ENCODE measurements around the gene ZAP70. TPM values are rescaled to one million over a fixed set of nuclear protein-coding genes. Genes with fewer than 3 reads are reported as not detected.
A peak's percentile ranks its signal among the peaks of the same experiment; 100 is the strongest.

ZAP70 gene
- total RNA-seq, 1 experiment from 2014 or later, result not detected

DNA sequence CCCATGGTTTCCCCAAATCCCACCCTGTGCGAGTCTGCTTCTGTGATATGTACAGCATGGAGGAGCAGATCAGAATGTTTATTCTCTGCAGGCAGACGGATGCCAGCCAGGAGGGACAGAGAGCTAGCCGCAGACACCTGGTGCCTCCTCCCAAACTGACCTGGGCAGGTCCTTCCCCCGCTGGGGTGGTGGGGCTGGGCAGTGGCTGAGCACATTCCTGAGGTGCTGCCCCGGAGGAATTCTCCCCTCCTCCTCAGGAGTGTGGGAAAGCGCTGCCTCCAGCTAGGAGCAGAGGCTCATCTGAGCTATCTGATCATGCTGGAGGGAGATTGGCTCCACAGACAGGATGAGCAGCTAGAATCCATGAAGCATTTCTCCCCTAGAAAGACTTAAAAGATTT lies 22.2 kb upstream of the ZAP70 start:
- no peak overlapping the region for H3K4me3 ChIP-seq
- peaks cover 11% of the 10 kb centered on the region for H3K9me3 ChIP-seq
- no peaks in the 10 kb centered on the region for H3K36me3 ChIP-seq
- DNase-seq, result no peak
- no peaks in the 10 kb centered on the region for H3K27me3 ChIP-seq

GRCh38 chr2:97693476-97693875 lies 19.9 kb upstream of the ZAP70 start:
- DNase-seq, result peak; percentile 28
- Histone ChIP-seq H3K36me3 (no peaks in the 10 kb centered on the region), H3K27me3 (no peaks in the 10 kb centered on the region)

DNA sequence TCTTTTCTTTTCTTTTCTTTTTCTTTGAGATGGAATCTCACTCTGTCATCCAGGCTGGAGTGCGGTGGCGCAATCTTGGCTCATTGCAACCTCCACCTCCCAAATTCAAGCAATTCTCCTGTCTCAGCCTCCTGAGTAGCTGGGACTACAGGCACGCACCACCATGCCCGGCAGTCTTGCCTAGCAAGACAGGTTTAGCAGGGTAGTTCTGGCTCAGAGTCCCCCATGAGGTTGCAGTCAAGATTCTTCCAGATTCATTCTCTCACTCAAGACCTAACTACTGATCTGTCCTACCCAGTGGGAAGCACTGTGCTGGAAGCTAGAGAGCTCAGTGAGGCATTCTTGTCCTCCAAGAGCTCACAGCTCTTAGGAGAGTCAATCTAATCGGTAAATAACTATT lies 17.6 kb upstream of the ZAP70 start:
- Histone ChIP-seq H3K4me3 (no peak overlapping the region), H3K9me3 (peaks cover 11% of the 10 kb centered on the region), H3K27me3 (no peaks in the 10 kb centered on the region), H3K36me3 (no peaks in the 10 kb centered on the region)
- DNase-seq, result no peak

More at GRCh38 chr2:97693476-97693875, 19.9 kb upstream of the ZAP70 start:
- Histone ChIP-seq H3K4me3 (no peak overlapping the region), H3K9me3 (peaks cover 11% of the 10 kb centered on the region)

- H3K27me3 ChIP-seq, result no peaks in the 10 kb centered on the region
- H3K9me3 ChIP-seq, result peaks cover 10% of the 10 kb centered on the region
- DNase-seq, result peak; percentile 66
- no peaks in the 10 kb centered on the region for H3K36me3 ChIP-seq
- no peak overlapping the region for H3K4me3 ChIP-seq
Measured at GRCh38 chr2:97697252-97698235, 15.8 kb upstream of the ZAP70 start.

GRCh38 chr2:97698530-97698929 lies 14.8 kb upstream of the ZAP70 start:
- no peak overlapping the region for H3K4me3 ChIP-seq
- no peaks in the 10 kb centered on the region for H3K27me3 ChIP-seq
- H3K36me3 ChIP-seq, result no peaks in the 10 kb centered on the region
- H3K9me3 ChIP-seq, result peaks cover 3% of the 10 kb centered on the region; the same call in 1 of the 2 replicates
- no peak for DNase-seq

DNA sequence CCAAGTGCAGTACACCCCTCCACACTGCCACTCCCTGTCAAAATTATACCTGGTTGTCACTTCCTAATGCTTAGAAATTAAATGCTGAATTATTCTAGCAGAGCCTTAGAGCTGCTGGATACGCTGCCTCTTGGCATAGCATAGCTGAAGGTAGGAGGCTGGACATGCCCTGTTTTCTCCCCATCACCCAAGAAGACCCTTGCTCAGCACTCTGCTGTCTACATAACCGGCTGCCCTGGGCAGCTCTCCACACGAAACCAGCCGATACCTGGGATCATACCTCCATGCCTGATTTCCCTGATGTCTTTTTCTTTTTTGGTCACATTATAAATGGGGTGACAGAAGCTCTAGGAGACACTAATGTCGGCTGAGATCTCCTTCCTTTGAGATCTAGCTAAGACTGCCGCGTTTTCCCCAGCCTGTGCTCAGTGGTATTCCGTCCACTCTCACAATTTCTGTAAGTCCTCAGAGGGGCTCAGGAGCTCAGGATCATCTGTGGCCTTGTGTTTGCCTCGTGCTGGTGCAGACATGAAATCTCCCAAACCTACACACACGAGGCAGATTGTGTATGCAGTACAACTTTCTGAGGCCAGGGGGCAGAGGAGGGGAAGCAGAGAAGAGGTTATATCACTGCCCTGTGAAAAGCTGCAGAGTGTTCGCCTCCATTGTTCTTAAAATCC lies 13.5 kb upstream of the ZAP70 start:
- Histone ChIP-seq H3K36me3 (no peaks in the 10 kb centered on the region), H3K4me3 (no peak overlapping the region), H3K9me3 (no peaks in the 10 kb centered on the region), H3K27me3 (no peaks in the 10 kb centered on the region)
- DNase-seq, result peak; percentile 23

GRCh38 chr2:97701186-97701585 lies 12.2 kb upstream of the ZAP70 start:
- Histone ChIP-seq H3K27me3 (no peaks in the 10 kb centered on the region), H3K9me3 (no peaks in the 10 kb centered on the region), H3K36me3 (no peaks in the 10 kb centered on the region), H3K4me3 (no peak overlapping the region)
- no peak for DNase-seq

DNA sequence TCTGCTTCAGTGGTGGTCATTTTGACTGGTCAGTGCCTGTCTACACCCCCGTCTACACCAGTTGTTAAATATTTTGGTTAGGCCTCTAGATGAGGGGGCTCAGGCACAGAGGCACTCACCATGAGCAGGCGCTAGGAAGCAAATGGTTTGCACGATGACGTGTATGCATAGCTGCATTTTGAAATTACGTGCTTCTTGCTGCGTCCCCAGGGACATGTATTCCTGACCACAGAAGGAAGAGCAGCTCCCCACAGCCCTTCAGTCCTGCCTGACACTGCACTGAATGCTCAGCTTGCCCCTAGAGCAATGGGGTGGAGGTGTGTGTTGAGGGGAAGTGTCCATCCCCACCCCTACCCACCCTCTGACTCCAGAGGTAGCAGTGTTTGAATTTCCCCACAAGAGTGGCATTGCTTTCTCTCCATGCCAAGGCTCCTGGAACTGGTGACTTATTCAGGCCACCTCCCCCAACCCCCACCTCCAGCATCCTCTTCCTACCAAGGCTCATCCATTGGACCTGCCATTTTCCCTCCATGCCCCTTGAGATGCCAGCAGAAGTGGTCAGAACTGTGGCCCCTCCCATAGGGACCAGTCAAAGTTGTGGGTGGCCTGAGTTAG lies 11.4 kb upstream of the ZAP70 start:
- H3K36me3 ChIP-seq, result no peaks in the 10 kb centered on the region
- no peaks in the 10 kb centered on the region for H3K27me3 ChIP-seq
- no peak for DNase-seq
- H3K4me3 ChIP-seq, result no peak overlapping the region
- no peaks in the 10 kb centered on the region for H3K9me3 ChIP-seq

GRCh38 chr2:97702731-97703470 lies 10.5 kb upstream of the ZAP70 start:
- Histone ChIP-seq H3K36me3 (no peaks in the 10 kb centered on the region), H3K27me3 (no peaks in the 10 kb centered on the region), H3K9me3 (no peaks in the 10 kb centered on the region), H3K4me3 (no peak overlapping the region)
- no peak for DNase-seq

- Histone ChIP-seq H3K36me3 (no peaks in the 10 kb centered on the region), H3K27me3 (no peaks in the 10 kb centered on the region), H3K9me3 (no peaks in the 10 kb centered on the region), H3K4me3 (no peak overlapping the region)
- DNase-seq, result no peak
Measured at GRCh38 chr2:97703741-97704140, 9.6 kb upstream of the ZAP70 start.

GRCh38 chr2:97704989-97705388 lies 8.4 kb upstream of the ZAP70 start:
- no peaks in the 10 kb centered on the region for H3K9me3 ChIP-seq
- DNase-seq, result no peak
- no peak overlapping the region for H3K4me3 ChIP-seq
- H3K36me3 ChIP-seq, result no peaks in the 10 kb centered on the region
- no peaks in the 10 kb centered on the region; the same call in 1 of the 2 replicates for H3K27me3 ChIP-seq

GRCh38 chr2:97706112-97706511 lies 7.3 kb upstream of the ZAP70 start:
- no peak overlapping the region for H3K4me3 ChIP-seq
- no peaks in the 10 kb centered on the region for H3K36me3 ChIP-seq
- H3K9me3 ChIP-seq, result no peaks in the 10 kb centered on the region
- H3K27me3 ChIP-seq, result no peaks in the 10 kb centered on the region; the same call in 1 of the 2 replicates
- DNase-seq, result no peak

- Histone ChIP-seq H3K4me3 (no peak overlapping the region), H3K27me3 (no peaks in the 10 kb centered on the region; the same call in 1 of the 2 replicates), H3K9me3 (no peaks in the 10 kb centered on the region), H3K36me3 (no peaks in the 10 kb centered on the region)
- DNase-seq, result no peak
Measured at GRCh38 chr2:97706708-97707345, 6.5 kb upstream of the ZAP70 start.

DNA sequence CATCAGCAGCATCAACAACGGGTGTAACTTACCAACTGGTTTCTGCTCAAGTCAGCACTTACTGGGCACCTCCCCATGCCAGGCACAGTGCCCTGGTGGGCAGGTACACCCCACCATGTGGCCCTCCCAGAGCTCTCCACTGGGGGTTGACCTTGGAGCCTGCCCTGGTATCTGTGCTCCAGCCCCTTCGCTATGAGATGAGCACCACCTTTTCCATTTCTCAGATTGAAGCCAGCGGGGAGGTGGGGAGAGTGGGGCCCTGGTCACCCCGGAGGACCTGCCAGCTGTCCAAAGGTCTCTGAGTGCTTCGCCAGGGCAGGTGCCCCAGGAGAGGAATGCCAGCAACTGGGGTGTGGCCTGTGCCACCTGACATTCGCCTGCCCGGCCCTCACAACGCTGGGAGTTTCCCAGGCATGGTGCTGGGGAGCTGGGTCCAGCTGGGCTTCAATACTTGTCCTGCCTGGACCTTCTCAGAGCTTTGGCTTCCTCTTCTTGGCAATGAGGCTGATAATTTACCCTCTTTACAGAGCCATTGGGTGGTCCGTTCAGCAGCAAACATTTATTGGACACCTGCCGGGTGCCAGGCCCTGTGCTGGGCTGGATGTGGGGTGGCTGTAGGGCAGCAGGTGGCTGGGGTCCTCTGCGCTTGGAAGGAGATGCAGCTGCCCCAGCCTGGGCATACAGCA lies 5.9 kb upstream of the ZAP70 start:
- no peaks in the 10 kb centered on the region; the same call in 1 of the 2 replicates for H3K27me3 ChIP-seq
- no peak overlapping the region for H3K4me3 ChIP-seq
- no peaks in the 10 kb centered on the region for H3K9me3 ChIP-seq
- no peaks in the 10 kb centered on the region for H3K36me3 ChIP-seq
- DNase-seq, result no peak

GRCh38 chr2:97708048-97708380 lies 5.4 kb upstream of the ZAP70 start:
- no peaks in the 10 kb centered on the region; the same call in 1 of the 2 replicates for H3K27me3 ChIP-seq
- no peaks in the 10 kb centered on the region for H3K9me3 ChIP-seq
- DNase-seq, result no peak
- H3K36me3 ChIP-seq, result no peaks in the 10 kb centered on the region
- H3K4me3 ChIP-seq, result no peak overlapping the region

DNA sequence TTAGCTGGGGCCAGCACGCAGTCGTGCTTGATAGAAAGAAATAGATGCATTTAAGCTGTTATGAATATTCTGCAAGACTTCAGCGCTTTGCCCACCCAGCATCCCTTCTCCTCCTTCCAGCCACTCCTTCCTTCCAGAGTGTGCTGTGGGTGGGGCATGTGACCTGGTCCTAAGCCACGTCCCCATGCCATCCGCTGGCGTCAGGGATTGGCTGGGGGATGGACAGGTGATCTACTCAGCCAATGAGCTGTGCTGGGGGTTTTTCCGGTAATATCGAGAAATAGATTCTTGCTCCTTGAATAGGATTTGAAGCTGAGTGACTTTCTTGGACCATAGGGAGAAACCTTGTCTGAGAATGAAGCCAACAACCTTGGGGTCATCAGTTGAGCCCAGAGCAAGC lies 4.8 kb upstream of the ZAP70 start:
- H3K9me3 ChIP-seq, result no peaks in the 10 kb centered on the region
- H3K4me3 ChIP-seq, result no peak overlapping the region
- DNase-seq, result no peak
- H3K36me3 ChIP-seq, result no peaks in the 10 kb centered on the region
- H3K27me3 ChIP-seq, result no peaks in the 10 kb centered on the region; the same call in 1 of the 2 replicates

Measured in MG63 (cell line).